AG04450 (cell line): ENCODE data around the gene CFDP1. TPM values are rescaled to one million over a fixed set of nuclear protein-coding genes. Genes with fewer than 3 reads are reported as not detected.

Source experiments
- CTCF ChIA-PET: fragments of 300-600, 350-600 bp; formaldehyde crosslinking; extraction: SDS; loops from one replicate; lab custom pipeline; 2022; ENCODE audit warnings: antibody characterized with exemption, inconsistent platforms; lab: Charles Lee
- POLR2A ChIA-PET: fragments of 350-600 bp; formaldehyde crosslinking; extraction: SDS; loops from one replicate; lab custom pipeline; 2021; ENCODE audit warnings: antibody characterized with exemption, inconsistent platforms; lab: Yijun Ruan, JAX
- DNase-seq: peaks from one replicate; pipeline ENCODE4 v3.0.0-alpha.2; 2011; ENCODE audit warnings: low read depth, low spot score
- H3K27ac ChIP-seq: one replicate; pipeline ENCODE4 v1.5.1; 2012; ENCODE audit warnings: low read depth, low read length, control low read depth
- H3K27me3 ChIP-seq: one replicate; pipeline ENCODE4 v1.6.0; 2012; ENCODE audit warnings: low read length; ENCODE audit not compliant: control insufficient read depth, insufficient read depth
- H3K4me3 ChIP-seq: 2 replicates; pipeline ENCODE4 v1.5.1; 2011; ENCODE audit warnings: mild to moderate bottlenecking, low read depth, low read length, control low read depth
- H3K9me3 ChIP-seq: 2 replicates; pipeline ENCODE4 v1.5.1; 2012; ENCODE audit warnings: low read length; ENCODE audit not compliant: control insufficient read depth, insufficient read depth
- CTCF ChIP-seq: IDR thresholded peaks from 2 replicates; pipeline ENCODE4 v1.5.1; 2011; ENCODE audit warnings: low read depth, low read length, control low read depth, inconsistent platforms
- polyA plus RNA-seq: library from polyadenylated mRNA; depleted of rRNA; stranded (reverse); fragments of >200 nt; gene quantifications from 2 replicates; pipeline ENCODE4 v1.2.3, GENCODE V29; 2011

CFDP1 gene
- polyA plus RNA-seq, 1 experiment = 81.6 TPM

GRCh38 chr16:75413951-75414350 is 19.4 kb downstream of the CFDP1 start:
- TF ChIP-seq CTCF = no peak
- ChIA-PET CTCF (interaction anchor here (0.6 to 1.0 kb wide), 2 partner anchors 51 to 215 kb away, joined by 4 read pairs; no protein-coding TSS in a partner anchor), POLR2A (no interaction called here)
- Histone ChIP-seq H3K27ac (no peak overlapping the region), H3K4me3 (no peak overlapping the region), H3K27me3 (no peaks in the 10 kb centered on the region), H3K9me3 (no peaks in the 10 kb centered on the region)
- no peak for DNase-seq

DNA sequence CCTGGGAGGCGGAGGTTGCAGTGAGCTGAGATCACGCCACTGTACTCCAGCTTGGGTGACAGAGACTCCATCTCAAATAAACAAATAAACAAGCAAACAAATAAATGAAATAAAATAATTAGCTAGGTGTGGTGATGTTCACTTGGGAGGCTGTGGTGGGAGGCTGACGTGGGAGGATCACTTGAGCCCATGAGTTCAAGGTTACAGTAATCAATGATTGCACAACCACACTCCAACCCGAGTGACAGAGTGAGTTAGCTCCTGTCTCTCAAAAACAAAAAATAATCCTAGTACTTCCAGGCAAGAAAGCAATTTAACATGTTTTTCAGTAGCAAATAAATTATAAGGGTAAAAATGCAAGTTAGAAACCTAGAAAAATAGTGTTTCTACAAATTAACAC is 26.4 kb downstream of the CFDP1 start:
- H3K27me3 ChIP-seq = no peaks in the 10 kb centered on the region
- POLR2A ChIA-PET = no interaction called here
- CTCF ChIA-PET = interaction anchor here (0.7 kb wide), 2 partner anchors 26 to 173 kb away, joined by 3 to 9 read pairs; partner anchors contain the start of gene CFDP1
- no peak overlapping the region for H3K27ac ChIP-seq
- no peak for TF ChIP-seq CTCF
- H3K9me3 ChIP-seq = no peaks in the 10 kb centered on the region
- no peak overlapping the region for H3K4me3 ChIP-seq
- no peak for DNase-seq

DNA sequence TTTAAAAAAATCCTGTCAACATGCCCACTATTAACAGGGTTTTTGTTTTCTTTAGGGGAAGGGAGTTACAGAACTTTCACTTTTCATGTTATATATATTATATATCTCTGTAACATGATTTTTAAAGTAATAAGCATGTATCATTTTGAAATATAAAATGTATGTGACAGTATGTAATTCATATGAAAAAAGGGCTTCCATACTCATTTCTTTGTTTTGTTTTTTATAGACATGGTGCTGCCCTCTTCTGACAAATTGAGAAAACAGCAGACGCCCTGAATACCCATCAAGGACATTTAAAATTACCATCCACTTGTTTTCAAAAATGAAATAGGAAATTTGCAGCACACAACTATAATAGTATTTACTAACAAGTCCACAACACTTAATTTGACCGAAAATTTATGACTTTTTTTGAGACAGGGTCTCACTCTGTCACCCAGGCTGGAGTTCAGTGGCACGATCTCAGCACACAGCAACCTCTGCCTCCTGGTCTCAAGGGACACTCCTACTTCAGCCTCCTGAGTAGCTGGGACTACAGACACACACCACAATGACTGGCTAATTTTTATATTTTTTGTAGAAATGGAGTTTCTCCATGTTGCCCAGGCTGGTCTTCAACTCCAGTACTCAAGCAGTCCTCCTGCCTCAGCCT is 30.4 kb downstream of the CFDP1 start:
- Histone ChIP-seq H3K4me3 (no peak overlapping the region), H3K27ac (no peak overlapping the region), H3K27me3 (no peaks in the 10 kb centered on the region), H3K9me3 (no peaks in the 10 kb centered on the region)
- ChIA-PET POLR2A (interaction anchor here (0.6 to 0.7 kb wide), 2 partner anchors 30 to 449 kb away, joined by 3 read pairs; no protein-coding TSS in a partner anchor), CTCF (interaction anchor here (0.6 to 6.6 kb wide), 11 partner anchors 10 to 734 kb away, joined by 3 to 139 read pairs (median 4); partner anchors contain the start of gene CTRB2)
- no peak for DNase-seq
- peak; percentile 61 for TF ChIP-seq CTCF

DNA sequence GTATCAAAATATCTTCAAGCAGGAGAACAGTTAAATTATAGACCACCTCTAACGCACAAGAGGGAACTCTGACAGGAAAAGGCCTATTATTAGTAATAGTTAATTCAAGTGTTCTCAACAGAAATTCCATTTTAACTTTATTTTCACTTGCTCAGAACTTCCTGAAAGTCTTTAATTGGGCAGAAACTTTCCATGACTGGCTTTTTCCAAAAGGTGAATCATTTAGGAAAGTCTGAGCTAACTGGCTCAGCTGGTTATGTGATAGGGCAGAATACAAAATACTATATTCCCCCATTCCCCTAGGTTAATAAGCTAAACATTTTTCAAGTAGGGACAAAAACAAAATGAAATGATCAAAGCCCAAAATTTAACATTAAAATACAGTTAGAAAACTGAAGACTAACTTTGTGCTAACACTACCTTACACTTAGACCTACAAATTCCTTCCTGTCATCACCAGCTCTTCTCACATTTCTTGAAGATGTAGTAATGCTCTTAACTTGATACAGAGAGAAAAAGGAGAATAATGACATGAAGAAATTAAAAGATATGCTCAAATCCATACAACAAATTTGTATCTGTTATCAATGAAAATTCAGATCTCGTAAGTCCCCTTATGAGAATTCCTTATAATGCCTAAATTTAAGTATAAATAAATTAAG is 31.0 kb downstream of the CFDP1 start:
- Histone ChIP-seq H3K27ac (no peak overlapping the region), H3K4me3 (no peak overlapping the region), H3K9me3 (no peaks in the 10 kb centered on the region), H3K27me3 (no peaks in the 10 kb centered on the region)
- ChIA-PET CTCF (interaction anchor here (0.7 to 6.6 kb wide), 15 partner anchors 10 to 203 kb away, joined by 3 to 139 read pairs (median 4); partner anchors contain the start of gene CTRB2), POLR2A (interaction anchor here (0.6 to 0.7 kb wide), 2 partner anchors 30 to 448 kb away, joined by 3 read pairs; no protein-coding TSS in a partner anchor)
- no peak for DNase-seq
- no peak for TF ChIP-seq CTCF
